ENCODE measurements around the gene NKTR.

NKTR gene

GRCh38 chr3:42694366-42694765 is 93.9 kb downstream of the NKTR start:
- no peak for DNase-seq (ENCODE audit: low read depth in 2 of 2)

- no peak for DNase-seq (ENCODE audit: low read depth in 2 of 2)
These were observed 96.1 kb downstream of the NKTR start for GRCh38 chr3:42696356-42697288.

- no peak for DNase-seq (ENCODE audit: low read depth in 2 of 2)
These were observed 97.0 kb downstream of the NKTR start for GRCh38 chr3:42697289-42698051.

Data from stimulated activated CD8-positive, alpha-beta memory T cell treated with anti-CD3 and anti-CD28 coated beads, Interleukin-15, amount 100 ng/mL, for 4 hours (primary cell).